ENCODE measurements around the gene PTPN4.

- TF ChIP-seq POLR2AphosphoS5 (IDR thresholded peaks at IDR 0.05): no peak
- no peak for TF ChIP-seq CTCF (IDR thresholded peaks at IDR 0.05)
- TF ChIP-seq POLR2A (IDR thresholded peaks at IDR 0.05): no peak
- no peak for TF ChIP-seq EP300 (IDR thresholded peaks at IDR 0.05)
Observed at GRCh38 chr2:119730671-119731177, 29.0 kb upstream of the PTPN4 start.
